ENCODE measurements around the gene SPSB1.

DNA sequence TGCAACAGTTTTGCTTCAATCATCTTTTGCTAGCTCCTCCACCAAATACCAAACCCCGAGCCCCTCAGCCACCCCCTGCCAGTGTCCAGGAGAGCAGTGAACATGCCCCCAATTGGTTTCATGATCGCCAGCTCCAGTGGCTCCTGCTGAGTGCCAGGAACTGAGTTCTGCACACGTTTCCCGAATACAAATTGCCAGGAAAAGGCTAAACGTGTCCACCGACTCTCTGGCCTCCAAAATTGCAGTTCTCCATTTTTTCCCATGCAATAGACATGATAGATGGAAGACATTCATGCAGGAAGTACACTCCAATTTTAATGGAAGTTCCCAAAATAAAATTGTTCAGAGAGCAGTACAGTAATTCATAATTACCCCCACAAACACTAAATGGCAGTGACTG is 101.3 kb downstream of the SPSB1 start:
- TF ChIP-seq POLR2AphosphoS5 (IDR thresholded peaks at IDR 0.05; ENCODE audit: low read depth, low read length): no peak
- no peak for TF ChIP-seq POLR2A (IDR thresholded peaks at IDR 0.05; ENCODE audit: low read depth, low read length)

All from GM12891 (cell line).